Transverse colon (tissue), 4 donors: ENCODE data around the gene ST3GAL4. TPM values are rescaled to one million over a fixed set of nuclear protein-coding genes. Genes with fewer than 3 reads are reported as not detected.

ENCODE experiments used
- DNase-seq: peaks from one replicate; pipeline ENCODE4 v3.0.0-alpha.2; 2019
- H3K27ac ChIP-seq, 4 donors: fragments of 200-600 bp; sonication (generic); 2 replicates each; pipeline ENCODE4 v1.5.1; 2016 to 2018; ENCODE audit warnings: inconsistent platforms in 4 of 4
- H3K27me3 ChIP-seq: fragments of 200-600 bp; sonication (generic); 2 replicates; pipeline ENCODE4 v1.5.1; 2017; ENCODE audit warnings: inconsistent platforms
- H3K36me3 ChIP-seq, 4 donors: fragments of 200-600 bp; sonication (generic); 2 replicates each; pipeline ENCODE4 v1.5.1; 2017 to 2019; ENCODE audit warnings: inconsistent platforms in 4 of 4
- H3K4me1 ChIP-seq, 4 donors: fragments of 200-600 bp; sonication (generic); 2 replicates each; pipeline ENCODE4 v1.5.1; 2017 to 2020; ENCODE audit warnings: inconsistent platforms in 4 of 4
- H3K4me3 ChIP-seq, 4 donors: fragments of 200-600 bp; sonication (generic); 1 replicate in 1 of 4; 2 replicates in 3 of 4; pipeline versions ENCODE4 v1.5.1 to v1.6.1; 2017 to 2019; ENCODE audit warnings: inconsistent platforms in 4 of 4
- H3K9me3 ChIP-seq, 2 donors: fragments of 200-600 bp; sonication (generic); 2 replicates each; pipeline ENCODE4 v1.5.1; 2017 to 2019; ENCODE audit warnings: inconsistent platforms in 2 of 2
- CTCF ChIP-seq, 5 experiments: fragments of 200-600 bp in 3 of 5; fragments of 450-650 bp in 2 of 5; sonication (generic) in 3 of 5; IDR thresholded peaks; 1 replicate in 2 of 5; 2 replicates in 3 of 5; pipeline ENCODE4 v1.5.1; 2016 to 2017; ENCODE audit warnings: antibody characterized with exemption in 5 of 5, inconsistent platforms in 3 of 5, mild to moderate bottlenecking in 2 of 5, moderate library complexity in 1 of 5
- EP300 ChIP-seq: sonication (generic); formaldehyde crosslinking; IDR thresholded peaks from one replicate; pipeline ENCODE4 v1.6.1; 2017; ENCODE audit warnings: antibody characterized with exemption, low read depth
- POLR2A ChIP-seq: fragments of 450-650 bp; IDR thresholded peaks from one replicate; pipeline ENCODE4 v1.6.1; 2016; ENCODE audit warnings: antibody characterized with exemption, mild to moderate bottlenecking, moderate library complexity
- POLR2AphosphoS5 ChIP-seq, 3 donors: sonication (generic); formaldehyde crosslinking; IDR thresholded peaks; one replicate each; pipeline ENCODE4 v1.6.1; 2016; ENCODE audit warnings: antibody characterized with exemption in 3 of 3
- WGBS, 2 donors: methylation state at CpG; one replicate each; pipeline ENCODE4 v1.1.5; 2018; ENCODE audit warnings: low coverage in 1 of 2; 5-methylcytosine and 5-hydroxymethylcytosine counted together
- in situ Hi-C, 4 donors: fragments of 200-750 bp; cut with MboI; loops; one replicate each; pipeline versions ENCODE4 v1.15.0 to v1.15.1; 2017; ENCODE audit warnings: low sequenced_read_pairs in 3 of 4, low pct_ligation_motif_present in 1 of 4, low pct_unique_long_range_greater_than_20kb in 1 of 4
- intact Hi-C: fragments of 100-400 bp; cut with DNase I; formaldehyde crosslinking; loops from one replicate; pipeline ENCODE4 v1.15.1; 2023; ENCODE audit warnings: low total_unique reads
- total RNA-seq, 4 donors: library from RNA; depleted of rRNA; stranded (reverse); fragments of >200 nt; gene quantifications; one replicate each; pipeline ENCODE4 v1.1.0, GENCODE V29; 2016

Gene ST3GAL4
- total RNA-seq, 4 donors from 2014 or later, result 26.1 to 206 (median 166) TPM

- no peaks in the 10 kb centered on the region for H3K9me3 ChIP-seq
- no peaks in the 10 kb centered on the region for H3K36me3 ChIP-seq
- no peak overlapping the region for H3K27ac ChIP-seq
- DNase-seq, result no peak
- intact Hi-C loops, result no loop called here
- no peaks in the 10 kb centered on the region for H3K27me3 ChIP-seq
- WGBS, 2 donors, result 62 to 100% methylated on average over 3 to 4 of the region's 4 CpGs
- no peak overlapping the region for H3K4me3 ChIP-seq
- in situ Hi-C loops, result no loop called here
- peaks cover 0 to 14% (median 6%) of the 10 kb centered on the region in 4 donors for H3K4me1 ChIP-seq
- TF ChIP-seq EP300, result no peak
- no peak for TF ChIP-seq POLR2AphosphoS5 (IDR thresholded peaks at IDR 0.05)
- TF ChIP-seq CTCF (IDR thresholded peaks at IDR 0.05), result no peak
- TF ChIP-seq POLR2A, result no peak
Observed at GRCh38 chr11:126396965-126397364, 41.5 kb downstream of the ST3GAL4 start.

GRCh38 chr11:126398296-126398695 lies 42.8 kb downstream of the ST3GAL4 start:
- Histone ChIP-seq H3K27ac (no peak overlapping the region), H3K27me3 (no peaks in the 10 kb centered on the region), H3K9me3 (no peaks in the 10 kb centered on the region), H3K36me3 (no peaks in the 10 kb centered on the region), H3K4me3 (no peak overlapping the region), H3K4me1 (peaks cover 0 to 8% (median 0%) of the 10 kb centered on the region in 4 donors)
- intact Hi-C loops (no loop called here), in situ Hi-C loops (no loop called here)
- no peak for DNase-seq
- WGBS, 2 donors, result 95% methylated on average over 4 of the region's 4 CpGs; no CpG with 5 or more reads in 1 of the 2 donors
- no peak for TF ChIP-seq CTCF (IDR thresholded peaks at IDR 0.05)
- TF ChIP-seq POLR2A, result no peak
- TF ChIP-seq EP300, result no peak
- no peak for TF ChIP-seq POLR2AphosphoS5 (IDR thresholded peaks at IDR 0.05)

- Histone ChIP-seq H3K9me3 (no peaks in the 10 kb centered on the region), H3K4me3 (no peak overlapping the region), H3K4me1 (peaks cover 0 to 12% (median 0%) of the 10 kb centered on the region in 4 donors), H3K27ac (no peak overlapping the region), H3K36me3 (no peaks in the 10 kb centered on the region), H3K27me3 (no peaks in the 10 kb centered on the region)
- DNase-seq, result no peak
- WGBS, 2 donors, result 91% methylated on average over 1 of the region's 1 CpG; no CpG with 5 or more reads in 1 of the 2 donors
- intact Hi-C loops (no loop called here), in situ Hi-C loops (no loop called here)
- TF ChIP-seq POLR2AphosphoS5 (IDR thresholded peaks at IDR 0.05) (no peak), EP300 (no peak), CTCF (IDR thresholded peaks at IDR 0.05) (no peak), POLR2A (no peak)
Observed at GRCh38 chr11:126398721-126399120, 43.2 kb downstream of the ST3GAL4 start.

- H3K36me3 ChIP-seq, result no peaks in the 10 kb centered on the region
- peaks cover 0 to 16% (median 2%) of the 10 kb centered on the region in 4 donors for H3K4me1 ChIP-seq
- no peaks in the 10 kb centered on the region for H3K27me3 ChIP-seq
- in situ Hi-C loops, result loop anchor here in 1 of 4 donors (25.0 kb wide), 1 partner anchor 88 kb away; the partner anchor contains the start of gene DCPS
- no peak for DNase-seq
- H3K4me3 ChIP-seq, result no peak overlapping the region
- TF ChIP-seq POLR2A, result no peak
- TF ChIP-seq EP300, result no peak
- no peak for TF ChIP-seq POLR2AphosphoS5 (IDR thresholded peaks at IDR 0.05)
- TF ChIP-seq CTCF (IDR thresholded peaks at IDR 0.05), result no peak
- intact Hi-C loops, result no loop called here
- no peaks in the 10 kb centered on the region for H3K9me3 ChIP-seq
- H3K27ac ChIP-seq, result no peak overlapping the region
Observed at GRCh38 chr11:126400019-126400418, 44.5 kb downstream of the ST3GAL4 start.
